ENCODE measurements around the gene PDE4B.

- TF ChIP-seq, protein P1, sequence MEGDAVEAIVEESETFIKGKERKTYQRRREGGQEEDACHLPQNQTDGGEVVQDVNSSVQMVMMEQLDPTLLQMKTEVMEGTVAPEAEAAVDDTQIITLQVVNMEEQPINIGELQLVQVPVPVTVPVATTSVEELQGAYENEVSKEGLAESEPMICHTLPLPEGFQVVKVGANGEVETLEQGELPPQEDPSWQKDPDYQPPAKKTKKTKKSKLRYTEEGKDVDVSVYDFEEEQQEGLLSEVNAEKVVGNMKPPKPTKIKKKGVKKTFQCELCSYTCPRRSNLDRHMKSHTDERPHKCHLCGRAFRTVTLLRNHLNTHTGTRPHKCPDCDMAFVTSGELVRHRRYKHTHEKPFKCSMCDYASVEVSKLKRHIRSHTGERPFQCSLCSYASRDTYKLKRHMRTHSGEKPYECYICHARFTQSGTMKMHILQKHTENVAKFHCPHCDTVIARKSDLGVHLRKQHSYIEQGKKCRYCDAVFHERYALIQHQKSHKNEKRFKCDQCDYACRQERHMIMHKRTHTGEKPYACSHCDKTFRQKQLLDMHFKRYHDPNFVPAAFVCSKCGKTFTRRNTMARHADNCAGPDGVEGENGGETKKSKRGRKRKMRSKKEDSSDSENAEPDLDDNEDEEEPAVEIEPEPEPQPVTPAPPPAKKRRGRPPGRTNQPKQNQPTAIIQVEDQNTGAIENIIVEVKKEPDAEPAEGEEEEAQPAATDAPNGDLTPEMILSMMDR (conservative IDR thresholded peaks at IDR 0.05; ENCODE audit: low read length), result no peak
- TF ChIP-seq EZH2phosphoT487 (IDR thresholded peaks at IDR 0.05; ENCODE audit: borderline replicate concordance, low read depth, low read length), result no peak
These were observed 620.6 kb downstream of the PDE4B start for GRCh38 chr1:66413136-66413837.
